HEK293 (cell line): ENCODE results near the gene TBC1D17.

ENCODE experiments used
- CTCF ChIA-PET: fragments of 350-600 bp; formaldehyde crosslinking; extraction: SDS; loops from one replicate; lab custom pipeline; 2021; ENCODE audit warnings: antibody characterized with exemption; lab: Yijun Ruan, JAX
- POLR2A ChIA-PET: fragments of 300-600 bp; formaldehyde crosslinking; extraction: SDS; loops from one replicate; lab custom pipeline; 2020; ENCODE audit warnings: antibody characterized with exemption, inconsistent platforms; lab: Yijun Ruan, JAX
- H3K27ac ChIP-seq: fragments of 200-500 bp; sonication (Bioruptor generic); 2 replicates; pipeline ENCODE4 v1.5.1; 2014; ENCODE audit warnings: low read depth, low read length, control low read depth, inconsistent platforms; ENCODE audit errors: extremely low read depth
- H3K36me3 ChIP-seq, 2 experiments: fragments of 200-500 bp in 1 of 2; sonication (Bioruptor generic) in 1 of 2; 1 replicate in 1 of 2; 2 replicates in 1 of 2; pipeline ENCODE4 v1.5.1; 2014 to 2017; ENCODE audit warnings: inconsistent platforms in 2 of 2, low read length in 2 of 2; ENCODE audit not compliant: control insufficient read depth in 2 of 2, insufficient read depth in 1 of 2
- H3K4me1 ChIP-seq: fragments of 200-500 bp; sonication (Bioruptor generic); 2 replicates; pipeline ENCODE4 v1.5.1; 2014; ENCODE audit warnings: mild to moderate bottlenecking, low read length, inconsistent platforms; ENCODE audit not compliant: control insufficient read depth, insufficient read depth
- H3K4me3 ChIP-seq: 2 replicates; pipeline ENCODE4 v1.5.1; 2011; ENCODE audit warnings: low read depth, mild to moderate bottlenecking, control low read depth, low read length, moderate library complexity
- H3K9me3 ChIP-seq: fragments of 200-500 bp; sonication (Bioruptor generic); 2 replicates; pipeline ENCODE4 v1.5.1; 2014; ENCODE audit warnings: low read depth, low read length, inconsistent platforms; ENCODE audit not compliant: control insufficient read depth, insufficient read depth
- GLI4 ChIP-seq: fragments of 450-650 bp; formaldehyde crosslinking; IDR thresholded peaks from 2 replicates; pipeline ENCODE4 v1.5.1; 2016; ENCODE audit warnings: missing biosample characterization, missing genetic modification characterization
- MZF1 ChIP-seq: fragments of 450-650 bp; formaldehyde crosslinking; IDR thresholded peaks from 2 replicates; pipeline ENCODE4 v1.5.1; 2017; ENCODE audit warnings: missing biosample characterization, missing genetic modification characterization, borderline replicate concordance
- PRDM1 ChIP-seq: fragments of 450-650 bp; formaldehyde crosslinking; IDR thresholded peaks from 2 replicates; pipeline ENCODE4; 2016; ENCODE audit warnings: missing biosample characterization, missing genetic modification characterization
- TCF7L2 ChIP-seq: IDR thresholded peaks from 2 replicates; pipeline ENCODE4 v1.6.1; 2011; ENCODE audit warnings: low read depth, mild to moderate bottlenecking, inconsistent platforms, low read length, moderate library complexity, borderline replicate concordance
- ZNF112 ChIP-seq: fragments of 450-650 bp; formaldehyde crosslinking; IDR thresholded peaks from 2 replicates; pipeline ENCODE4 v1.5.0; 2017; ENCODE audit warnings: missing biosample characterization, missing genetic modification characterization
- ZNF132 ChIP-seq: fragments of 450-650 bp; formaldehyde crosslinking; IDR thresholded peaks from 2 replicates; pipeline ENCODE4 v1.5.1; 2017; ENCODE audit warnings: missing biosample characterization, missing genetic modification characterization, borderline replicate concordance
- ZNF169 ChIP-seq: fragments of 450-650 bp; formaldehyde crosslinking; IDR thresholded peaks from 2 replicates; pipeline ENCODE4 v1.5.1; 2016; ENCODE audit warnings: missing biosample characterization, missing genetic modification characterization
- ZNF501 ChIP-seq: fragments of 450-650 bp; formaldehyde crosslinking; IDR thresholded peaks from 2 replicates; pipeline ENCODE4 v1.5.1; 2016; ENCODE audit warnings: missing biosample characterization, missing genetic modification characterization
- ZNF555 ChIP-seq: fragments of 450-650 bp; formaldehyde crosslinking; conservative IDR thresholded peaks from 2 replicates; pipeline ENCODE4 v1.5.1; 2017; ENCODE audit warnings: missing biosample characterization, mild to moderate bottlenecking, missing genetic modification characterization, inconsistent platforms
- ZNF596 ChIP-seq: fragments of 450-650 bp; IDR thresholded peaks from 2 replicates; pipeline ENCODE4 v1.5.0; 2018; ENCODE audit warnings: missing biosample characterization, mild to moderate bottlenecking, missing genetic modification characterization, moderate library complexity
- ZNF654 ChIP-seq: fragments of 450-650 bp; formaldehyde crosslinking; IDR thresholded peaks from 2 replicates; pipeline ENCODE4 v1.5.1; 2016; ENCODE audit warnings: low read depth, missing biosample characterization, missing genetic modification characterization
- TF ChIP-seq, protein P1 (sequence below): fragments of 450-650 bp; formaldehyde crosslinking; IDR thresholded peaks from 2 replicates; pipeline ENCODE4 v1.5.1; 2017; ENCODE audit warnings: missing biosample characterization, missing genetic modification characterization
- TF ChIP-seq, protein P2 (sequence below): fragments of 450-650 bp; formaldehyde crosslinking; IDR thresholded peaks from 2 replicates; pipeline ENCODE4 v1.5.1; 2017; ENCODE audit warnings: missing biosample characterization, mild to moderate bottlenecking, missing genetic modification characterization, moderate library complexity
- TF ChIP-seq, protein P3 (sequence below): fragments of 450-650 bp; formaldehyde crosslinking; IDR thresholded peaks from 2 replicates; pipeline ENCODE4 v1.5.1; 2016; ENCODE audit warnings: missing biosample characterization, missing genetic modification characterization, low read depth
- TF ChIP-seq, protein P4 (sequence below): fragments of 450-650 bp; formaldehyde crosslinking; IDR thresholded peaks from 2 replicates; pipeline ENCODE4 v1.5.1; 2016; ENCODE audit warnings: missing biosample characterization, missing genetic modification characterization
- TF ChIP-seq, protein P5 (sequence below): fragments of 450-650 bp; formaldehyde crosslinking; IDR thresholded peaks from 2 replicates; pipeline ENCODE4 v1.5.1; 2016; ENCODE audit warnings: missing biosample characterization, missing genetic modification characterization
- TF ChIP-seq, protein P6 (sequence below): fragments of 450-650 bp; formaldehyde crosslinking; IDR thresholded peaks from 2 replicates; pipeline ENCODE4 v1.5.1; 2016; ENCODE audit warnings: missing biosample characterization, missing genetic modification characterization
- TF ChIP-seq, protein P7 (sequence below): fragments of 450-650 bp; formaldehyde crosslinking; IDR thresholded peaks from 2 replicates; pipeline ENCODE4 v1.5.1; 2016; ENCODE audit warnings: missing biosample characterization, missing genetic modification characterization

The TBC1D17 gene

DNA sequence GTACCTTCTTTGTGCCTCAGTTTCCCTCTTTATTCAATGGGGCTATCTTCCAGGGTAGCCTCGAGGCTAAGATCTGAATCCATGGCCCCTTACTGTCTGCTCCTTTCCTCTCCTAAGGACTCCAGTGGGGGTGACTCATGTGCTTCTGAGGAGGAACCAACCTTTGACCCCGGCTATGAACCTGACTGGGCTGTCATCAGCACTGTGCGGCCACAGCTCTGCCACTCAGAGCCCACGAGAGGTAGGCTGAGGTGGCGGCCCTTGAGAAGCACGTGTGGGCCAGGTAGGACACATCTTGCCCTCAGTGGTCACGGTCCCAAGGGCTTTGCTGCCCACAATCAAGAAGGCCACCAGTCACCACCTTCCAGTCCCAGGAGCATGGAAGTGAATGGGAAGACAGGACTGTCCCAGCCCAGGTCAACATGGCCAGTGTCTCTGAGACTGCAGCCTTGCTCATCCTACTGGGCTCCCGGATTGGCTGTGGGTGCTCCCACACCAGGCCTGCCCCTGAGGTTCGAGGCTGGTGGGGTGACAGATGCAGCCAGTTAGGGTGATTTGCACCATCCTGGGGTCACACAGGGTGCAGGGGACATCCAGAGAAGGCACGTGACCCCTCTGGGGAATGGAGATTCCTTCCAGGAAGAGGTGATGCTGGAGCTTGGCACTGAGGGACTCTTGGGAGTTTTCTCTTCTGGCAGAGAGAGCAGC lies 2.8 kb downstream of the TBC1D17 start:
- Histone ChIP-seq H3K4me1 (peaks cover 8% of the 10 kb centered on the region), H3K36me3 (peaks cover 7 to 62% of the 10 kb centered on the region in 2 experiments; a peak in 2 of 3 replicates), H3K4me3 (no peak overlapping the region), H3K27ac (no peak overlapping the region), H3K9me3 (no peaks in the 10 kb centered on the region)
- CTCF ChIA-PET = interaction anchor here (0.6 to 0.7 kb wide), 2 partner anchors 378 to 738 kb away, joined by 3 to 4 read pairs; no protein-coding TSS in a partner anchor
- TF ChIP-seq, protein P1, sequence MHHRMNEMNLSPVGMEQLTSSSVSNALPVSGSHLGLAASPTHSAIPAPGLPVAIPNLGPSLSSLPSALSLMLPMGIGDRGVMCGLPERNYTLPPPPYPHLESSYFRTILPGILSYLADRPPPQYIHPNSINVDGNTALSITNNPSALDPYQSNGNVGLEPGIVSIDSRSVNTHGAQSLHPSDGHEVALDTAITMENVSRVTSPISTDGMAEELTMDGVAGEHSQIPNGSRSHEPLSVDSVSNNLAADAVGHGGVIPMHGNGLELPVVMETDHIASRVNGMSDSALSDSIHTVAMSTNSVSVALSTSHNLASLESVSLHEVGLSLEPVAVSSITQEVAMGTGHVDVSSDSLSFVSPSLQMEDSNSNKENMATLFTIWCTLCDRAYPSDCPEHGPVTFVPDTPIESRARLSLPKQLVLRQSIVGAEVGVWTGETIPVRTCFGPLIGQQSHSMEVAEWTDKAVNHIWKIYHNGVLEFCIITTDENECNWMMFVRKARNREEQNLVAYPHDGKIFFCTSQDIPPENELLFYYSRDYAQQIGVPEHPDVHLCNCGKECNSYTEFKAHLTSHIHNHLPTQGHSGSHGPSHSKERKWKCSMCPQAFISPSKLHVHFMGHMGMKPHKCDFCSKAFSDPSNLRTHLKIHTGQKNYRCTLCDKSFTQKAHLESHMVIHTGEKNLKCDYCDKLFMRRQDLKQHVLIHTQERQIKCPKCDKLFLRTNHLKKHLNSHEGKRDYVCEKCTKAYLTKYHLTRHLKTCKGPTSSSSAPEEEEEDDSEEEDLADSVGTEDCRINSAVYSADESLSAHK (tag by site-specific recombination) = no peak
- TF ChIP-seq, protein P2, sequence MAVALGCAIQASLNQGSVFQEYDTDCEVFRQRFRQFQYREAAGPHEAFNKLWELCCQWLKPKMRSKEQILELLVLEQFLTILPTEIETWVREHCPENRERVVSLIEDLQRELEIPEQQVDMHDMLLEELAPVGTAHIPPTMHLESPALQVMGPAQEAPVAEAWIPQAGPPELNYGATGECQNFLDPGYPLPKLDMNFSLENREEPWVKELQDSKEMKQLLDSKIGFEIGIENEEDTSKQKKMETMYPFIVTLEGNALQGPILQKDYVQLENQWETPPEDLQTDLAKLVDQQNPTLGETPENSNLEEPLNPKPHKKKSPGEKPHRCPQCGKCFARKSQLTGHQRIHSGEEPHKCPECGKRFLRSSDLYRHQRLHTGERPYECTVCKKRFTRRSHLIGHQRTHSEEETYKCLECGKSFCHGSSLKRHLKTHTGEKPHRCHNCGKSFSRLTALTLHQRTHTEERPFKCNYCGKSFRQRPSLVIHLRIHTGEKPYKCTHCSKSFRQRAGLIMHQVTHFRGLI = no peak
- TF ChIP-seq ZNF169 (tag by site-specific recombination) = no peak
- TF ChIP-seq MZF1 (tag by site-specific recombination) = no peak
- TF ChIP-seq, protein P3, sequence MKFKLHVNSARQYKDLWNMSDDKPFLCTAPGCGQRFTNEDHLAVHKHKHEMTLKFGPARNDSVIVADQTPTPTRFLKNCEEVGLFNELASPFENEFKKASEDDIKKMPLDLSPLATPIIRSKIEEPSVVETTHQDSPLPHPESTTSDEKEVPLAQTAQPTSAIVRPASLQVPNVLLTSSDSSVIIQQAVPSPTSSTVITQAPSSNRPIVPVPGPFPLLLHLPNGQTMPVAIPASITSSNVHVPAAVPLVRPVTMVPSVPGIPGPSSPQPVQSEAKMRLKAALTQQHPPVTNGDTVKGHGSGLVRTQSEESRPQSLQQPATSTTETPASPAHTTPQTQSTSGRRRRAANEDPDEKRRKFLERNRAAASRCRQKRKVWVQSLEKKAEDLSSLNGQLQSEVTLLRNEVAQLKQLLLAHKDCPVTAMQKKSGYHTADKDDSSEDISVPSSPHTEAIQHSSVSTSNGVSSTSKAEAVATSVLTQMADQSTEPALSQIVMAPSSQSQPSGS (tag by site-specific recombination) = no peak
- TF ChIP-seq, protein P4, sequence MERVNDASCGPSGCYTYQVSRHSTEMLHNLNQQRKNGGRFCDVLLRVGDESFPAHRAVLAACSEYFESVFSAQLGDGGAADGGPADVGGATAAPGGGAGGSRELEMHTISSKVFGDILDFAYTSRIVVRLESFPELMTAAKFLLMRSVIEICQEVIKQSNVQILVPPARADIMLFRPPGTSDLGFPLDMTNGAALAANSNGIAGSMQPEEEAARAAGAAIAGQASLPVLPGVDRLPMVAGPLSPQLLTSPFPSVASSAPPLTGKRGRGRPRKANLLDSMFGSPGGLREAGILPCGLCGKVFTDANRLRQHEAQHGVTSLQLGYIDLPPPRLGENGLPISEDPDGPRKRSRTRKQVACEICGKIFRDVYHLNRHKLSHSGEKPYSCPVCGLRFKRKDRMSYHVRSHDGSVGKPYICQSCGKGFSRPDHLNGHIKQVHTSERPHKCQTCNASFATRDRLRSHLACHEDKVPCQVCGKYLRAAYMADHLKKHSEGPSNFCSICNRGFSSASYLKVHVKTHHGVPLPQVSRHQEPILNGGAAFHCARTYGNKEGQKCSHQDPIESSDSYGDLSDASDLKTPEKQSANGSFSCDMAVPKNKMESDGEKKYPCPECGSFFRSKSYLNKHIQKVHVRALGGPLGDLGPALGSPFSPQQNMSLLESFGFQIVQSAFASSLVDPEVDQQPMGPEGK (tag by site-specific recombination) = no peak
- no peak for TF ChIP-seq GLI4 (tag by site-specific recombination)
- no peak for TF ChIP-seq ZNF596 (tag by site-specific recombination)
- TF ChIP-seq ZNF112 (tag by site-specific recombination) = no peak
- TF ChIP-seq, protein P5, sequence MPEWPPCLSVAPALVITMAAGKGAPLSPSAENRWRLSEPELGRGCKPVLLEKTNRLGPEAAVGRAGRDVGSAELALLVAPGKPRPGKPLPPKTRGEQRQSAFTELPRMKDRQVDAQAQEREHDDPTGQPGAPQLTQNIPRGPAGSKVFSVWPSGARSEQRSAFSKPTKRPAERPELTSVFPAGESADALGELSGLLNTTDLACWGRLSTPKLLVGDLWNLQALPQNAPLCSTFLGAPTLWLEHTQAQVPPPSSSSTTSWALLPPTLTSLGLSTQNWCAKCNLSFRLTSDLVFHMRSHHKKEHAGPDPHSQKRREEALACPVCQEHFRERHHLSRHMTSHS = no peak
- no peak for TF ChIP-seq ZNF501 (tag by site-specific recombination)
- TF ChIP-seq ZNF132 (tag by site-specific recombination) = no peak
- no peak for TF ChIP-seq TCF7L2
- no peak for TF ChIP-seq PRDM1 (tag by site-specific recombination)
- TF ChIP-seq, protein P6, sequence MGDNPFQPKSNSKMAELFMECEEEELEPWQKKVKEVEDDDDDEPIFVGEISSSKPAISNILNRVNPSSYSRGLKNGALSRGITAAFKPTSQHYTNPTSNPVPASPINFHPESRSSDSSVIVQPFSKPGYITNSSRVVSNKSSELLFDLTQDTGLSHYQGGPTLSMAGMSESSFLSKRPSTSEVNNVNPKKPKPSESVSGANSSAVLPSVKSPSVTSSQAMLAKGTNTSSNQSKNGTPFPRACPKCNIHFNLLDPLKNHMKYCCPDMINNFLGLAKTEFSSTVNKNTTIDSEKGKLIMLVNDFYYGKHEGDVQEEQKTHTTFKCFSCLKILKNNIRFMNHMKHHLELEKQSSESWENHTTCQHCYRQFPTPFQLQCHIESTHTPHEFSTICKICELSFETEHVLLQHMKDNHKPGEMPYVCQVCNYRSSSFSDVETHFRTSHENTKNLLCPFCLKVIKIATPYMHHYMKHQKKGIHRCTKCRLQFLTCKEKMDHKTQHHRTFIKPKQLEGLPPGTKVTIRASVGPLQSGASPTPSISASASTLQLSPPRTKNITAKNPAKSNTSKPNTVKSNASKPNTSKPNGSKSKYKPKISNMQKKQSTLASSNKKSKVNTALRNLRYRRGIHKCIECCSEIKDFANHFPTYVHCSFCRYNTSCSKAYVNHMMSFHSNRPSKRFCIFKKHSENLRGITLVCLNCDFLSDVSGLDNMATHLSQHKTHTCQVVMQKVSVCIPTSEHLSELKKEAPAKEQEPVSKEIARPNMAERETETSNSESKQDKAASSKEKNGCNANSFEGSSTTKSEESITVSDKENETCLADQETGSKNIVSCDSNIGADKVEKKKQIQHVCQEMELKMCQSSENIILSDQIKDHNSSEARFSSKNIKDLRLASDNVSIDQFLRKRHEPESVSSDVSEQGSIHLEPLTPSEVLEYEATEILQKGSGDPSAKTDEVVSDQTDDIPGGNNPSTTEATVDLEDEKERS = no peak
- TF ChIP-seq, protein P7, sequence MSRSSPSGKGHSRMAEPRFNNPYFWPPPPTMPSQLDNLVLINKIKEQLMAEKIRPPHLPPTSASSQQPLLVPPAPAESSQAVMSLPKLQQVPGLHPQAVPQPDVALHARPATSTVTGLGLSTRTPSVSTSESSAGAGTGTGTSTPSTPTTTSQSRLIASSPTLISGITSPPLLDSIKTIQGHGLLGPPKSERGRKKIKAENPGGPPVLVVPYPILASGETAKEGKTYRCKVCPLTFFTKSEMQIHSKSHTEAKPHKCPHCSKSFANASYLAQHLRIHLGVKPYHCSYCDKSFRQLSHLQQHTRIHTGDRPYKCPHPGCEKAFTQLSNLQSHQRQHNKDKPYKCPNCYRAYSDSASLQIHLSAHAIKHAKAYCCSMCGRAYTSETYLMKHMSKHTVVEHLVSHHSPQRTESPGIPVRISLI = no peak
- no peak for TF ChIP-seq ZNF555 (tag by site-specific recombination)
- no peak for TF ChIP-seq ZNF654 (tag by site-specific recombination)
- POLR2A ChIA-PET = interaction anchor here (0.7 to 1.2 kb wide), 3 partner anchors 12 to 34 kb away, joined by 3 to 4 read pairs (median 4); no protein-coding TSS in a partner anchor
